ENCODE measurements around the gene AKAP5.

GRCh38 chr14:64507376-64508156 lies 42.3 kb downstream of the AKAP5 start:
- TF ChIP-seq CTCF (IDR thresholded peaks at IDR 0.05) (no peak), TAF1 (IDR thresholded peaks at IDR 0.05; ENCODE audit: borderline replicate concordance, low read depth, low read length) (no peak), TCF12 (IDR thresholded peaks at IDR 0.05) (no peak), FOXJ3 (CRISPR knock-in tag; IDR thresholded peaks at IDR 0.05) (no peak), CHD2 (IDR thresholded peaks at IDR 0.05; ENCODE audit: low read length, partially characterized antibody) (no peak), JUND (IDR thresholded peaks at IDR 0.05) (no peak), EZH2phosphoT487 (IDR thresholded peaks at IDR 0.05; ENCODE audit: borderline replicate concordance, low read depth) (no peak), EP300 (IDR thresholded peaks at IDR 0.05; ENCODE audit: borderline replicate concordance in 1 of 2, low read depth in 1 of 2, low read length in 1 of 2) (no peak)
- TF ChIP-seq, protein P1, sequence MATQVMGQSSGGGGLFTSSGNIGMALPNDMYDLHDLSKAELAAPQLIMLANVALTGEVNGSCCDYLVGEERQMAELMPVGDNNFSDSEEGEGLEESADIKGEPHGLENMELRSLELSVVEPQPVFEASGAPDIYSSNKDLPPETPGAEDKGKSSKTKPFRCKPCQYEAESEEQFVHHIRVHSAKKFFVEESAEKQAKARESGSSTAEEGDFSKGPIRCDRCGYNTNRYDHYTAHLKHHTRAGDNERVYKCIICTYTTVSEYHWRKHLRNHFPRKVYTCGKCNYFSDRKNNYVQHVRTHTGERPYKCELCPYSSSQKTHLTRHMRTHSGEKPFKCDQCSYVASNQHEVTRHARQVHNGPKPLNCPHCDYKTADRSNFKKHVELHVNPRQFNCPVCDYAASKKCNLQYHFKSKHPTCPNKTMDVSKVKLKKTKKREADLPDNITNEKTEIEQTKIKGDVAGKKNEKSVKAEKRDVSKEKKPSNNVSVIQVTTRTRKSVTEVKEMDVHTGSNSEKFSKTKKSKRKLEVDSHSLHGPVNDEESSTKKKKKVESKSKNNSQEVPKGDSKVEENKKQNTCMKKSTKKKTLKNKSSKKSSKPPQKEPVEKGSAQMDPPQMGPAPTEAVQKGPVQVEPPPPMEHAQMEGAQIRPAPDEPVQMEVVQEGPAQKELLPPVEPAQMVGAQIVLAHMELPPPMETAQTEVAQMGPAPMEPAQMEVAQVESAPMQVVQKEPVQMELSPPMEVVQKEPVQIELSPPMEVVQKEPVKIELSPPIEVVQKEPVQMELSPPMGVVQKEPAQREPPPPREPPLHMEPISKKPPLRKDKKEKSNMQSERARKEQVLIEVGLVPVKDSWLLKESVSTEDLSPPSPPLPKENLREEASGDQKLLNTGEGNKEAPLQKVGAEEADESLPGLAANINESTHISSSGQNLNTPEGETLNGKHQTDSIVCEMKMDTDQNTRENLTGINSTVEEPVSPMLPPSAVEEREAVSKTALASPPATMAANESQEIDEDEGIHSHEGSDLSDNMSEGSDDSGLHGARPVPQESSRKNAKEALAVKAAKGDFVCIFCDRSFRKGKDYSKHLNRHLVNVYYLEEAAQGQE (IDR thresholded peaks at IDR 0.05; ENCODE audit: low read depth, low read length) = no peak
